Progenitor cell of endocrine pancreas (in vitro differentiated cells): ENCODE results near the gene NHLH2. TPM values are rescaled to one million over a fixed set of nuclear protein-coding genes. Genes with fewer than 3 reads are reported as not detected.

Experiments
- DNase-seq: peaks from one replicate; pipeline ENCODE4 v3.0.0; 2021; ENCODE audit warnings: low spot score; ENCODE audit not compliant: unreplicated experiment
- H3K27ac Mint-ChIP-seq: 2 replicates; pipeline ENCODE4 v1.8.0; 2021; ENCODE audit warnings: mild to moderate bottlenecking, moderate library complexity, mixed read lengths
- H3K27me3 Mint-ChIP-seq: 2 replicates; pipeline ENCODE4 v1.8.0; 2021; ENCODE audit warnings: mixed read lengths
- H3K36me3 Mint-ChIP-seq: 2 replicates; pipeline ENCODE4 v1.8.0; 2022; ENCODE audit warnings: mixed read lengths; ENCODE audit not compliant: insufficient read depth
- H3K4me1 Mint-ChIP-seq: 2 replicates; pipeline ENCODE4 v1.8.0; 2021; ENCODE audit warnings: low read depth, mixed read lengths
- H3K4me3 Mint-ChIP-seq: 2 replicates; pipeline ENCODE4 v1.8.0; 2021; ENCODE audit warnings: low read depth, mild to moderate bottlenecking, moderate library complexity, mixed read lengths
- H3K9me3 Mint-ChIP-seq: 2 replicates; pipeline ENCODE4 v1.8.0; 2021; ENCODE audit warnings: low read depth, mixed read lengths
- CTCF ChIP-seq: fragments of 200-600 bp; sonication (generic); IDR thresholded peaks from one replicate; pipeline ENCODE4 v1.5.0; 2021; ENCODE audit warnings: antibody characterized with exemption, mild to moderate bottlenecking; ENCODE audit not compliant: unreplicated experiment
- total RNA-seq: library from RNA; stranded (reverse); gene quantifications from 2 replicates; pipeline ENCODE4 v1.2.1, GENCODE V29; 2021

NHLH2 gene
- total RNA-seq, 1 donor from 2014 or later = 0.29 TPM

- Mint-ChIP-seq H3K4me3 (no peak overlapping the region), H3K27me3 (peaks cover 12% of the 10 kb centered on the region), H3K36me3 (no peaks in the 10 kb centered on the region), H3K9me3 (no peaks in the 10 kb centered on the region), H3K4me1 (peaks cover 4% of the 10 kb centered on the region), H3K27ac (no peak overlapping the region)
- no peak for DNase-seq
- TF ChIP-seq CTCF = no peak
Observed at GRCh38 chr1:115796036-115796435, 44.9 kb downstream of the NHLH2 start.

- Mint-ChIP-seq H3K36me3 (no peaks in the 10 kb centered on the region), H3K27ac (no peak overlapping the region), H3K27me3 (peaks cover 12% of the 10 kb centered on the region), H3K4me1 (peaks cover 6% of the 10 kb centered on the region), H3K9me3 (no peaks in the 10 kb centered on the region), H3K4me3 (no peak overlapping the region)
- TF ChIP-seq CTCF = no peak
- no peak for DNase-seq
Observed at GRCh38 chr1:115794976-115795639, 45.8 kb downstream of the NHLH2 start.

GRCh38 chr1:115793162-115793561 is 47.8 kb downstream of the NHLH2 start:
- Mint-ChIP-seq H3K4me1 (peaks cover 10% of the 10 kb centered on the region), H3K9me3 (no peaks in the 10 kb centered on the region), H3K36me3 (no peaks in the 10 kb centered on the region), H3K27ac (no peak overlapping the region), H3K27me3 (peaks cover 12% of the 10 kb centered on the region), H3K4me3 (no peak overlapping the region)
- DNase-seq = no peak
- TF ChIP-seq CTCF = no peak

- H3K4me3 Mint-ChIP-seq = no peak overlapping the region
- no peak overlapping the region for H3K27ac Mint-ChIP-seq
- H3K36me3 Mint-ChIP-seq = no peaks in the 10 kb centered on the region
Observed at GRCh38 chr1:115791816-115792215, 49.1 kb downstream of the NHLH2 start.

GRCh38 chr1:115790846-115791245 is 50.1 kb downstream of the NHLH2 start:
- H3K9me3 Mint-ChIP-seq = peaks cover 8% of the 10 kb centered on the region
- DNase-seq = no peak
- no peak for TF ChIP-seq CTCF
- no peak overlapping the region for H3K4me3 Mint-ChIP-seq
- H3K27ac Mint-ChIP-seq = no peak overlapping the region
- peaks cover 12% of the 10 kb centered on the region for H3K27me3 Mint-ChIP-seq
- peaks cover 10% of the 10 kb centered on the region for H3K4me1 Mint-ChIP-seq
- H3K36me3 Mint-ChIP-seq = no peaks in the 10 kb centered on the region

More at GRCh38 chr1:115791816-115792215, 49.1 kb downstream of the NHLH2 start:
- no peak for DNase-seq
- TF ChIP-seq CTCF = no peak
- H3K27me3 Mint-ChIP-seq = peaks cover 12% of the 10 kb centered on the region
- peaks cover 10% of the 10 kb centered on the region for H3K4me1 Mint-ChIP-seq
- peaks cover 5% of the 10 kb centered on the region for H3K9me3 Mint-ChIP-seq
